Measurements from ENCODE around the gene ASIC5. TPM values are rescaled to one million over a fixed set of nuclear protein-coding genes. Genes with fewer than 3 reads are reported as not detected.

ASIC5 gene
- total RNA-seq, 1 experiment from 2014 or later, result not detected

GRCh38 chr4:155846929-155847328 is 19.1 kb downstream of the ASIC5 start:
- no peaks in the 10 kb centered on the region for H3K36me3 ChIP-seq
- no peaks in the 10 kb centered on the region for H3K9me3 ChIP-seq (replicated peaks)
- DNase-seq, result no peak
- H3K4me1 ChIP-seq, result no peaks in the 10 kb centered on the region
- no peak overlapping the region for H3K27ac ChIP-seq
- H3K27me3 ChIP-seq, result no peaks in the 10 kb centered on the region
- H3K4me3 ChIP-seq, result no peak overlapping the region

- no peaks in the 10 kb centered on the region for H3K27me3 ChIP-seq
- H3K4me1 ChIP-seq, result no peaks in the 10 kb centered on the region
- H3K36me3 ChIP-seq, result no peaks in the 10 kb centered on the region
- H3K9me3 ChIP-seq (replicated peaks), result no peaks in the 10 kb centered on the region
- DNase-seq, result no peak
- no peak overlapping the region for H3K4me3 ChIP-seq
- no peak overlapping the region for H3K27ac ChIP-seq
Measured at GRCh38 chr4:155842080-155842479, 24.0 kb downstream of the ASIC5 start.

GRCh38 chr4:155837203-155837796 is 28.8 kb downstream of the ASIC5 start:
- H3K27me3 ChIP-seq, result no peaks in the 10 kb centered on the region
- no peaks in the 10 kb centered on the region for H3K4me1 ChIP-seq

GRCh38 chr4:155832664-155833063 is 33.4 kb downstream of the ASIC5 start:
- Histone ChIP-seq H3K9me3 (replicated peaks) (no peaks in the 10 kb centered on the region), H3K36me3 (no peaks in the 10 kb centered on the region), H3K4me1 (no peaks in the 10 kb centered on the region), H3K27ac (no peak overlapping the region), H3K27me3 (no peaks in the 10 kb centered on the region), H3K4me3 (no peak overlapping the region)
- DNase-seq, result no peak

More at GRCh38 chr4:155837203-155837796, 28.8 kb downstream of the ASIC5 start:
- DNase-seq, result no peak
- H3K36me3 ChIP-seq, result no peaks in the 10 kb centered on the region
- H3K27ac ChIP-seq, result no peak overlapping the region
- H3K4me3 ChIP-seq, result no peak overlapping the region
- no peaks in the 10 kb centered on the region for H3K9me3 ChIP-seq (replicated peaks)

GRCh38 chr4:155828628-155829027 is 37.4 kb downstream of the ASIC5 start:
- Histone ChIP-seq H3K36me3 (no peaks in the 10 kb centered on the region), H3K27ac (no peak overlapping the region), H3K4me1 (no peaks in the 10 kb centered on the region), H3K27me3 (no peaks in the 10 kb centered on the region), H3K9me3 (replicated peaks) (no peaks in the 10 kb centered on the region), H3K4me3 (no peak overlapping the region)
- DNase-seq, result peak in 1 of 2 experiments; percentile 6

GRCh38 chr4:155822572-155822971 is 43.5 kb downstream of the ASIC5 start:
- Histone ChIP-seq H3K4me1 (no peaks in the 10 kb centered on the region), H3K9me3 (replicated peaks) (no peaks in the 10 kb centered on the region), H3K27me3 (no peaks in the 10 kb centered on the region), H3K27ac (no peak overlapping the region), H3K36me3 (no peaks in the 10 kb centered on the region), H3K4me3 (no peak overlapping the region)
- no peak for DNase-seq

GRCh38 chr4:155820887-155821518 is 45.1 kb downstream of the ASIC5 start:
- no peaks in the 10 kb centered on the region for H3K27me3 ChIP-seq
- no peak for DNase-seq
- H3K4me3 ChIP-seq, result no peak overlapping the region
- no peaks in the 10 kb centered on the region for H3K4me1 ChIP-seq
- no peak overlapping the region for H3K27ac ChIP-seq
- H3K9me3 ChIP-seq (replicated peaks), result no peaks in the 10 kb centered on the region
- H3K36me3 ChIP-seq, result no peaks in the 10 kb centered on the region

GRCh38 chr4:155819066-155819465 is 47.0 kb downstream of the ASIC5 start:
- no peak for DNase-seq
- Histone ChIP-seq H3K4me3 (no peak overlapping the region), H3K27ac (no peak overlapping the region), H3K4me1 (no peaks in the 10 kb centered on the region), H3K36me3 (no peaks in the 10 kb centered on the region), H3K9me3 (replicated peaks) (no peaks in the 10 kb centered on the region), H3K27me3 (no peaks in the 10 kb centered on the region)

GRCh38 chr4:155818639-155819038 is 47.4 kb downstream of the ASIC5 start:
- no peak overlapping the region for H3K27ac ChIP-seq
- no peak for DNase-seq

GRCh38 chr4:155811083-155811482 is 55.0 kb downstream of the ASIC5 start:
- Histone ChIP-seq H3K27me3 (no peaks in the 10 kb centered on the region), H3K27ac (no peak overlapping the region), H3K9me3 (replicated peaks) (no peaks in the 10 kb centered on the region), H3K36me3 (no peaks in the 10 kb centered on the region), H3K4me3 (no peak overlapping the region), H3K4me1 (peaks cover 15% of the 10 kb centered on the region)
- no peak for DNase-seq

More at GRCh38 chr4:155818639-155819038, 47.4 kb downstream of the ASIC5 start:
- Histone ChIP-seq H3K27me3 (no peaks in the 10 kb centered on the region), H3K4me3 (no peak overlapping the region), H3K4me1 (no peaks in the 10 kb centered on the region), H3K36me3 (no peaks in the 10 kb centered on the region), H3K9me3 (replicated peaks) (no peaks in the 10 kb centered on the region)

GRCh38 chr4:155809835-155810234 is 56.2 kb downstream of the ASIC5 start:
- Histone ChIP-seq H3K27ac (no peak overlapping the region), H3K36me3 (no peaks in the 10 kb centered on the region), H3K4me3 (no peak overlapping the region), H3K9me3 (replicated peaks) (no peaks in the 10 kb centered on the region), H3K4me1 (peaks cover 27% of the 10 kb centered on the region), H3K27me3 (no peaks in the 10 kb centered on the region)
- DNase-seq, result peak; percentile 10 to 75

- peaks cover 27% of the 10 kb centered on the region for H3K4me1 ChIP-seq
- no peaks in the 10 kb centered on the region for H3K36me3 ChIP-seq
- no peaks in the 10 kb centered on the region for H3K9me3 ChIP-seq (replicated peaks)
- no peak overlapping the region for H3K4me3 ChIP-seq
- peak; percentile 51 to 81 for DNase-seq
- H3K27me3 ChIP-seq, result no peaks in the 10 kb centered on the region
- peak overlapping the region; percentile 91 for H3K27ac ChIP-seq
Measured at GRCh38 chr4:155807021-155807420, 59.1 kb downstream of the ASIC5 start.

- DNase-seq, result no peak
- H3K36me3 ChIP-seq, result no peaks in the 10 kb centered on the region
- H3K27me3 ChIP-seq, result no peaks in the 10 kb centered on the region
- peak overlapping the region; percentile 91; the same call in 1 of the 2 replicates for H3K27ac ChIP-seq
- peaks cover 27% of the 10 kb centered on the region for H3K4me1 ChIP-seq
- no peak overlapping the region for H3K4me3 ChIP-seq
- no peaks in the 10 kb centered on the region for H3K9me3 ChIP-seq (replicated peaks)
Measured at GRCh38 chr4:155805016-155805415, 61.1 kb downstream of the ASIC5 start.

GRCh38 chr4:155802190-155802959 is 63.7 kb downstream of the ASIC5 start:
- Histone ChIP-seq H3K27ac (no peak overlapping the region), H3K4me3 (no peak overlapping the region), H3K4me1 (peaks cover 23% of the 10 kb centered on the region), H3K27me3 (no peaks in the 10 kb centered on the region), H3K36me3 (no peaks in the 10 kb centered on the region), H3K9me3 (replicated peaks) (no peaks in the 10 kb centered on the region)
- no peak for DNase-seq

GRCh38 chr4:155800685-155801343 is 65.3 kb downstream of the ASIC5 start:
- no peaks in the 10 kb centered on the region for H3K36me3 ChIP-seq
- no peak overlapping the region for H3K27ac ChIP-seq
- H3K4me1 ChIP-seq, result peaks cover 13% of the 10 kb centered on the region
- no peaks in the 10 kb centered on the region for H3K27me3 ChIP-seq
- no peak overlapping the region for H3K4me3 ChIP-seq
- H3K9me3 ChIP-seq (replicated peaks), result no peaks in the 10 kb centered on the region
- no peak for DNase-seq

Measured in SJCRH30 (cell line).